Adrenal gland (tissue), 5 donors: ENCODE results near the gene TNNT2.

Experiments used
- POLR2A ChIP-seq, 2 donors: fragments of 450-650 bp; IDR thresholded peaks; one replicate each; pipeline ENCODE4 v1.6.1; 2017; ENCODE audit warnings: antibody characterized with exemption in 2 of 2, mild to moderate bottlenecking in 2 of 2, moderate library complexity in 1 of 2
- TF ChIP-seq, protein P1 (sequence below), 6 experiments: fragments of 450-650 bp in 4 of 6; fragments of 200-600 bp in 2 of 6; sonication (generic) in 1 of 6; IDR thresholded peaks; 1 replicate in 5 of 6; 2 replicates in 1 of 6; pipeline versions ENCODE4 v1.5.1 to v1.8.0; 2016 to 2021; ENCODE audit warnings: antibody characterized with exemption in 6 of 6, mild to moderate bottlenecking in 2 of 6, moderate library complexity in 1 of 6
- donor health status: DM: no; HTN: no; CAD: no.

- TF ChIP-seq, protein P1, sequence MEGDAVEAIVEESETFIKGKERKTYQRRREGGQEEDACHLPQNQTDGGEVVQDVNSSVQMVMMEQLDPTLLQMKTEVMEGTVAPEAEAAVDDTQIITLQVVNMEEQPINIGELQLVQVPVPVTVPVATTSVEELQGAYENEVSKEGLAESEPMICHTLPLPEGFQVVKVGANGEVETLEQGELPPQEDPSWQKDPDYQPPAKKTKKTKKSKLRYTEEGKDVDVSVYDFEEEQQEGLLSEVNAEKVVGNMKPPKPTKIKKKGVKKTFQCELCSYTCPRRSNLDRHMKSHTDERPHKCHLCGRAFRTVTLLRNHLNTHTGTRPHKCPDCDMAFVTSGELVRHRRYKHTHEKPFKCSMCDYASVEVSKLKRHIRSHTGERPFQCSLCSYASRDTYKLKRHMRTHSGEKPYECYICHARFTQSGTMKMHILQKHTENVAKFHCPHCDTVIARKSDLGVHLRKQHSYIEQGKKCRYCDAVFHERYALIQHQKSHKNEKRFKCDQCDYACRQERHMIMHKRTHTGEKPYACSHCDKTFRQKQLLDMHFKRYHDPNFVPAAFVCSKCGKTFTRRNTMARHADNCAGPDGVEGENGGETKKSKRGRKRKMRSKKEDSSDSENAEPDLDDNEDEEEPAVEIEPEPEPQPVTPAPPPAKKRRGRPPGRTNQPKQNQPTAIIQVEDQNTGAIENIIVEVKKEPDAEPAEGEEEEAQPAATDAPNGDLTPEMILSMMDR (IDR thresholded peaks at IDR 0.05), result no peak
- no peak for TF ChIP-seq POLR2A (IDR thresholded peaks at IDR 0.05)
Measured at GRCh38 chr1:201316556-201316955, 60.9 kb downstream of the TNNT2 start.
